OCI-LY1 (cell line): ENCODE data around the gene HAUS8.

Experiments used
- CTCF ChIP-seq: fragments of 200-600 bp; sonication (generic), shearing (Covaris generic); IDR thresholded peaks from 2 replicates; pipeline ENCODE4 v1.5.1; 2017; ENCODE audit warnings: mild to moderate bottlenecking, antibody characterized with exemption, low read length, moderate library complexity, mixed read lengths
- EZH2 ChIP-seq: fragments of 200-600 bp; sonication (generic), shearing (Covaris generic); IDR thresholded peaks from 2 replicates; pipeline ENCODE4 v1.8.0; 2017; ENCODE audit warnings: borderline replicate concordance, mixed run types, mild to moderate bottlenecking, antibody characterized with exemption, low read length, moderate library complexity, mixed read lengths

DNA sequence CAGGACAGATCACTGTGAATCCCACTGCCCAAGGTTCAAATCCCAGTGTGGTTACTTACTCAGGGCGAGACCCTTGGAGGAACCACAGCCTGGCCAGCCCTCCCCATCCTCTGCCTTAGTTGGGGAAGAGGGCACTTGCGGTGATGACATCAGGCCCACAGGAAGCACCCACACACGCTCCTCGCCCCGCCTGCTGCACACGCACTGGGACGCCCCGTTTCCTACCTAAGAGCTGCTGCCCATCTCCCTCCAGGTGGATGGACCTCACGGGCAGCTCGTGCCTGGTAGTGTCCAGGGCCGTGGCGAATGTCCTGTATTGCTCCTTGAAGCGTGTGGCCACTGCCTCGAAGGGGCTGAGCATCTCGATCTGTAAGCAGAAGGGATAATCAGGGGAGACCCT, 19.6 kb downstream of the HAUS8 start:
- no peak for TF ChIP-seq EZH2
- no peak for TF ChIP-seq CTCF
